IMR-90 (cell line): ENCODE data around the gene IPMK. TPM values are rescaled to one million over a fixed set of nuclear protein-coding genes. Genes with fewer than 3 reads are reported as not detected.
"Not testable (repeated sequence)": the region's sequence is repeated elsewhere in the genome, so short reads cannot be mapped to it uniquely, and the experiment has no call there.

Source experiments
- ATAC-seq: fragments of 200-7000 bp; cut with Tn5 transposase; 2 replicates; pipeline ENCODE4 v1.9.1; 2020; ENCODE audit warnings: low read depth, mild to moderate bottlenecking, moderate library complexity
- BruUV-seq: library from RNA; stranded (reverse); fragments of 400-500 nt; replicated peaks from 2 replicates; lab custom pipeline; 2021; lab: Mats Ljungman, UMichigan
- CTCF ChIA-PET: fragments of 300-600 bp; formaldehyde crosslinking; extraction: SDS; loops from one replicate; lab custom pipeline; 2021; ENCODE audit warnings: antibody characterized with exemption; lab: Yijun Ruan, JAX
- POLR2A ChIA-PET: fragments of 300-600 bp; sonication (Branson Sonifier 250); formaldehyde crosslinking; loops from one replicate; lab custom pipeline; 2022; ENCODE audit warnings: antibody characterized with exemption; ENCODE audit not compliant: unreplicated experiment; lab: Charles Lee
- DNase-seq: peaks from one replicate; pipeline ENCODE4 v3.0.0; 2013
- H2AFZ ChIP-seq: replicated peaks from 2 replicates; pipeline ENCODE3; 2013; ENCODE audit warnings: low read length, mild to moderate bottlenecking; ENCODE audit not compliant: poor library complexity
- H2AK5ac ChIP-seq: 2 replicates; pipeline ENCODE4 v1.6.1; 2013; ENCODE audit warnings: low read depth, low read length, inconsistent platforms
- H2AK9ac ChIP-seq: replicated peaks from 2 replicates; pipeline ENCODE3; 2013; ENCODE audit warnings: mild to moderate bottlenecking, low read depth, low read length, moderate library complexity; ENCODE audit not compliant: poor library complexity
- H2BK120ac ChIP-seq: 2 replicates; pipeline ENCODE4 v1.6.1; 2013; ENCODE audit warnings: low read depth, low read length, inconsistent platforms
- H2BK15ac ChIP-seq: 3 replicates; pipeline ENCODE4 v1.6.1; 2013; ENCODE audit warnings: low read depth, low read length, inconsistent platforms
- H2BK20ac ChIP-seq: 2 replicates; pipeline ENCODE4 v1.6.1; 2013; ENCODE audit warnings: low read depth, mild to moderate bottlenecking, inconsistent platforms, low read length, moderate library complexity
- H2BK5ac ChIP-seq: 2 replicates; pipeline ENCODE4 v1.6.1; 2013; ENCODE audit warnings: mild to moderate bottlenecking, low read depth, low read length, inconsistent platforms; ENCODE audit not compliant: poor library complexity, severe bottlenecking
- H3K14ac ChIP-seq: replicated peaks from 2 replicates; pipeline ENCODE4 v1.6.1; 2013; ENCODE audit warnings: low read depth, low read length, inconsistent platforms
- H3K18ac ChIP-seq: 2 replicates; pipeline ENCODE4 v1.6.1; 2013; ENCODE audit warnings: low read depth, low read length, control low read depth
- H3K23ac ChIP-seq: 2 replicates; pipeline ENCODE4 v1.6.1; 2013; ENCODE audit warnings: low read depth, low read length, inconsistent platforms
- H3K27ac ChIP-seq: 2 replicates; pipeline ENCODE4 v1.5.1; 2013; ENCODE audit warnings: mild to moderate bottlenecking, control low read depth, low read length; ENCODE audit not compliant: insufficient read depth
- H3K27me3 ChIP-seq: 2 replicates; pipeline ENCODE4 v1.6.1; 2013; ENCODE audit warnings: low read length; ENCODE audit not compliant: control insufficient read depth, insufficient read depth
- H3K36me3 ChIP-seq: 2 replicates; pipeline ENCODE4 v1.6.1; 2013; ENCODE audit warnings: low read length, mixed read lengths; ENCODE audit not compliant: control insufficient read depth, insufficient read depth
- H3K4ac ChIP-seq: 2 replicates; pipeline ENCODE4 v1.6.1; 2013; ENCODE audit warnings: low read depth, low read length, inconsistent platforms
- H3K4me1 ChIP-seq: 2 replicates; pipeline ENCODE4 v1.6.1; 2013; ENCODE audit warnings: low read length, mixed read lengths; ENCODE audit not compliant: control insufficient read depth, insufficient read depth
- H3K4me2 ChIP-seq: 2 replicates; pipeline ENCODE4 v1.6.1; 2013; ENCODE audit warnings: low read depth, mild to moderate bottlenecking, control low read depth, low read length, moderate library complexity
- H3K4me3 ChIP-seq: 2 replicates; pipeline ENCODE4 v1.5.1; 2013; ENCODE audit warnings: low read depth, mild to moderate bottlenecking, control low read depth, low read length, moderate library complexity; ENCODE audit not compliant: insufficient read depth
- H3K56ac ChIP-seq: 2 replicates; pipeline ENCODE4 v1.6.1; 2013; ENCODE audit warnings: low read length, inconsistent platforms; ENCODE audit not compliant: insufficient read depth; ENCODE audit errors: extremely low read depth
- H3K79me1 ChIP-seq, 2 experiments: 2 replicates each; pipeline ENCODE4 v1.6.1; 2013; ENCODE audit warnings: low read length in 2 of 2, inconsistent platforms in 1 of 2, low read depth in 1 of 2
- H3K9ac ChIP-seq: 2 replicates; pipeline ENCODE4 v1.6.1; 2013; ENCODE audit warnings: low read depth, low read length, control low read depth
- H3K9me1 ChIP-seq: 2 replicates; pipeline ENCODE4 v1.6.1; 2013; ENCODE audit warnings: low read length, inconsistent platforms; ENCODE audit not compliant: insufficient read depth
- H3K9me3 ChIP-seq: 2 replicates; pipeline ENCODE4 v1.6.1; 2013; ENCODE audit warnings: low read length; ENCODE audit not compliant: control insufficient read depth, insufficient read depth
- H4K20me1 ChIP-seq: 2 replicates; pipeline ENCODE4 v1.6.1; 2013; ENCODE audit warnings: low read length, inconsistent platforms; ENCODE audit not compliant: insufficient read depth
- H4K5ac ChIP-seq: 2 replicates; pipeline ENCODE4 v1.6.1; 2013; ENCODE audit warnings: mild to moderate bottlenecking, low read depth, low read length, control low read depth
- H4K8ac ChIP-seq, 2 experiments: 2 replicates each; pipeline ENCODE4 v1.6.1; 2013; ENCODE audit warnings: low read depth in 2 of 2, low read length in 2 of 2, control low read depth in 1 of 2, inconsistent platforms in 1 of 2
- H4K91ac ChIP-seq: 2 replicates; pipeline ENCODE4 v1.6.1; 2013; ENCODE audit warnings: low read depth, low read length, inconsistent platforms; ENCODE audit not compliant: insufficient read depth
- WGBS, 2 experiments: methylation state at CpG; one replicate each; pipeline versions ENCODE4 v1.1.5 to v1.1.7; 2013; ENCODE audit warnings: missing lambda C conversion rate in 2 of 2; ENCODE audit not compliant: insufficient read length in 1 of 2; ENCODE audit errors: extremely low coverage in 2 of 2; 5-methylcytosine and 5-hydroxymethylcytosine counted together
- dilution Hi-C: fragments of 300-500 bp; cut with HindIII; formaldehyde crosslinking; loops from one replicate; pipeline ENCODE4 v1.14.3; 2018; ENCODE audit warnings: low sequenced_read_pairs; ENCODE audit not compliant: unreplicated experiment
- in situ Hi-C: fragments of 300-500 bp; cut with MboI; formaldehyde crosslinking; loops from 3 replicates; pipeline ENCODE4 v1.14.3; 2019; ENCODE audit warnings: low sequenced_read_pairs, inconsistent platforms, mixed read lengths
- intact Hi-C: fragments of 100-400 bp; cut with micrococcal nuclease; formaldehyde crosslinking; loops from 2 replicates; pipeline ENCODE4 v1.10.0; 2022
- polyA plus RNA-seq, 3 experiments: library from polyadenylated mRNA; depleted of rRNA; stranded (reverse); fragments of >200 nt; gene quantifications; 2 replicates each; pipeline ENCODE4 v1.2.3, GENCODE V29; 2012; ENCODE audit warnings: low replicate concordance in 1 of 3
- total RNA-seq: library from RNA; depleted of rRNA; stranded (reverse); fragments of >200 nt; gene quantifications from 2 replicates; pipeline ENCODE4 v1.2.3, GENCODE V29; 2012

Gene IPMK
- total and polyA plus RNA-seq, 2 of the 4 experiments (the other 2 are of a cell fraction): 0.89 to 2.0 TPM

GRCh38 chr10:58244666-58245065 lies 23.0 kb downstream of the IPMK start:
- H3K27ac ChIP-seq, H2AK5ac ChIP-seq, H3K14ac ChIP-seq, H4K8ac ChIP-seq, H3K56ac ChIP-seq, H3K4me2 ChIP-seq, in situ Hi-C loops, H3K4me3 ChIP-seq, H2AFZ ChIP-seq, H3K9me1 ChIP-seq, H3K79me1 ChIP-seq, H3K4ac ChIP-seq, H4K20me1 ChIP-seq, BruUV-seq, H2BK15ac ChIP-seq, H2BK5ac ChIP-seq, CTCF ChIA-PET, ATAC-seq, H3K23ac ChIP-seq, dilution Hi-C loops, H3K27me3 ChIP-seq, H3K4me1 ChIP-seq, DNase-seq, H3K9me3 ChIP-seq, H3K18ac ChIP-seq, H2BK20ac ChIP-seq, POLR2A ChIA-PET, H2AK9ac ChIP-seq, H2BK120ac ChIP-seq, intact Hi-C loops, H3K36me3 ChIP-seq, H4K91ac ChIP-seq, H4K5ac ChIP-seq, H3K9ac ChIP-seq: not testable (repeated sequence)
- no CpG with 5 or more reads among the region's 3 CpGs for WGBS, 2 experiments

- H2AK5ac ChIP-seq, POLR2A ChIA-PET, H4K91ac ChIP-seq, CTCF ChIA-PET, H3K9me1 ChIP-seq, H2AK9ac ChIP-seq, H3K27ac ChIP-seq, H3K23ac ChIP-seq, dilution Hi-C loops, H2BK120ac ChIP-seq, intact Hi-C loops, H2BK5ac ChIP-seq, H3K56ac ChIP-seq, DNase-seq, H3K4ac ChIP-seq, ATAC-seq, BruUV-seq, H3K18ac ChIP-seq, H3K4me2 ChIP-seq, H3K14ac ChIP-seq, H3K4me3 ChIP-seq, H4K20me1 ChIP-seq, H2BK15ac ChIP-seq, H4K5ac ChIP-seq, H2BK20ac ChIP-seq, in situ Hi-C loops, H4K8ac ChIP-seq, H2AFZ ChIP-seq, H3K27me3 ChIP-seq, H3K9ac ChIP-seq, H3K36me3 ChIP-seq, H3K9me3 ChIP-seq: not testable (repeated sequence)
- Histone ChIP-seq H3K79me1 (peaks cover 11 to 14% of the 10 kb centered on the region in 2 experiments), H3K4me1 (peaks cover 11% of the 10 kb centered on the region)
- WGBS, 2 experiments: no CpG with 5 or more reads among the region's 28 CpGs
These were observed 23.5 kb downstream of the IPMK start for GRCh38 chr10:58244242-58244641.
